ENCODE data around the gene SLC6A19. TPM values are rescaled to one million over a fixed set of nuclear protein-coding genes. Genes with fewer than 3 reads are reported as not detected.

The SLC6A19 gene
- total RNA-seq, 1 donor from 2014 or later, result not detected

DNA sequence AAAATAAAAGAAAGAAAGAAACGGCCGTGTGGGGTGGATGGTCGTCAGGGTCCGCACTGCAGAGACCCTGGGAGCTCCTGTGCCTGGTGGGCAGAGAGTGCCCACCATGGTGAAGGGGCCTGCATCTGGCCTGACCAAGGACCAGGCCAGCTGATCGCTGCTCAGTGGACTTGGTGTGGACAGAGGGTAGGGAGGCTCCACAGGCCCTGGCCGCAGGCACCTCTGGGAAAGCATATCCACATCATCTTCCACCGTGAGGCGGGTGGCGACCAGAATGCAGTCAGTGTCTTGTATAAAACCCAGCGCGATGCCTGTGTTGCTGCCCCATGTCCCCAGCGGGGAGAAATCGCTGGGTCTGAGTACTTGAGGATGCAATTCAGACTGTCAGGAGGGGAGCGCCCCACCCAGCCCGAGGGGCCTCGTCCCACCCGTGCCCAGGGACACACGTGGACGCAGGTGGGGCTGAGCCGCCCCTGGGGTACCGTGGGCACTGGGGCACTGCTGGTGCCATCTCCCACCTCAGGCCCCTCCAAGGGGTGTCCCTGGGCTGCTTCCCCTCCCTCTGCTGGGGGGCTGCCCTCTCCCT lies 27.8 kb upstream of the SLC6A19 start:
- H3K4me1 ChIP-seq, result no peaks in the 10 kb centered on the region
- H3K36me3 ChIP-seq, result no peaks in the 10 kb centered on the region
- no peak overlapping the region for H3K27ac ChIP-seq
- intact Hi-C loops (cut with DNase I), result no loop called here
- no peaks in the 10 kb centered on the region for H3K9me3 ChIP-seq
- TF ChIP-seq POLR2AphosphoS5 (IDR thresholded peaks at IDR 0.05; ENCODE audit: insufficient read depth in 1 of 2, low read depth in 1 of 2) (no peak), POLR2A (IDR thresholded peaks at IDR 0.05) (no peak)
- TF ChIP-seq, protein P1, sequence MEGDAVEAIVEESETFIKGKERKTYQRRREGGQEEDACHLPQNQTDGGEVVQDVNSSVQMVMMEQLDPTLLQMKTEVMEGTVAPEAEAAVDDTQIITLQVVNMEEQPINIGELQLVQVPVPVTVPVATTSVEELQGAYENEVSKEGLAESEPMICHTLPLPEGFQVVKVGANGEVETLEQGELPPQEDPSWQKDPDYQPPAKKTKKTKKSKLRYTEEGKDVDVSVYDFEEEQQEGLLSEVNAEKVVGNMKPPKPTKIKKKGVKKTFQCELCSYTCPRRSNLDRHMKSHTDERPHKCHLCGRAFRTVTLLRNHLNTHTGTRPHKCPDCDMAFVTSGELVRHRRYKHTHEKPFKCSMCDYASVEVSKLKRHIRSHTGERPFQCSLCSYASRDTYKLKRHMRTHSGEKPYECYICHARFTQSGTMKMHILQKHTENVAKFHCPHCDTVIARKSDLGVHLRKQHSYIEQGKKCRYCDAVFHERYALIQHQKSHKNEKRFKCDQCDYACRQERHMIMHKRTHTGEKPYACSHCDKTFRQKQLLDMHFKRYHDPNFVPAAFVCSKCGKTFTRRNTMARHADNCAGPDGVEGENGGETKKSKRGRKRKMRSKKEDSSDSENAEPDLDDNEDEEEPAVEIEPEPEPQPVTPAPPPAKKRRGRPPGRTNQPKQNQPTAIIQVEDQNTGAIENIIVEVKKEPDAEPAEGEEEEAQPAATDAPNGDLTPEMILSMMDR (IDR thresholded peaks at IDR 0.05), result no peak
- no peak for DNase-seq (ENCODE audit: extremely low spot score in 2 of 2)
- H3K4me3 ChIP-seq, result no peak overlapping the region
- H3K27me3 ChIP-seq, result no peaks in the 10 kb centered on the region

DNA sequence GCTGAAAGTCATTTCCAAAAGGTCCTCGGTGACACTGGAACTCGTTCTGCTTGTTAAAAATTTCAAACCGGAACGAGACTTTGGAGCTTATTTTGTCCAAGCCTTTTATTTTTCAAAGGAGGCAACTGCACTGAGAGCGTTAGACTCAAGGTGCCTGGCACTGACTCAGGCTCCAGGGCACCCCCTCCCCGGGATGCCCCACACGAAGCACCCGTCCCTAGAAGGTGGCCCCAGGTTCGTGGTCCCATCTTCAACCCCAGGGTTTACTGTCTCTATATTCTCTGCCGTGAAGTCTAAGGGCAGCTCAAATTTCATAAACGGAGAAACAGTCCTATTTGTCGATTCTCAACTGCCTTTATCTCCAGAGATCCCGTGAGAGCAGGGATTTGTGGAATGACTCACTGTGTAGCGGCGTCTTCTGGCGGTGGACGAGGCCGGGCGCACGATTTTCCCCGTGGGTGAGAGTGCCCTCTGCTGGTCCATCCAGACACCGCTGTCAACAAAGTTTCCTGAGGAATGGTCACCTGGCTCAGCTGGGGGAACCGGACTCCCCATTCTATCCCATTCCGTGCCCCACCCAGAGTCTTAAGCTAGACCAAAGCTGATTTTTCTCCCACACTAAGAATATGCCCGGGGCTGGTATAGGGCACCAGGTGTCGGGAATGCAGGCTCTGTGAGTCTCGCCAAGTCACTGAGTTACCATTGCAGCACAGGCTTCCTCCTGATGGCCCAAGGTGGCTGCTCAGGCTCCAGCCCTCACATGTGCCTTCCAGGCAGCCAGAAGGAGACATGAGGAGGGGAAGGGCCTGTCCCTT lies 27.1 kb upstream of the SLC6A19 start:
- TF ChIP-seq POLR2AphosphoS5 (IDR thresholded peaks at IDR 0.05; ENCODE audit: insufficient read depth in 1 of 2, low read depth in 1 of 2), result peak in 1 of 2 donors; percentile 9
- no peak for TF ChIP-seq POLR2A (IDR thresholded peaks at IDR 0.05)
- TF ChIP-seq, protein P1 (IDR thresholded peaks at IDR 0.05), result peak; percentile 34 to 49 (median 43)
- intact Hi-C loops (cut with DNase I), result no loop called here
- Histone ChIP-seq H3K27ac (no peak overlapping the region), H3K9me3 (no peaks in the 10 kb centered on the region), H3K4me1 (no peaks in the 10 kb centered on the region), H3K4me3 (no peak overlapping the region), H3K36me3 (no peaks in the 10 kb centered on the region), H3K27me3 (no peaks in the 10 kb centered on the region)
- DNase-seq (ENCODE audit: extremely low spot score in 2 of 2), result no peak

DNA sequence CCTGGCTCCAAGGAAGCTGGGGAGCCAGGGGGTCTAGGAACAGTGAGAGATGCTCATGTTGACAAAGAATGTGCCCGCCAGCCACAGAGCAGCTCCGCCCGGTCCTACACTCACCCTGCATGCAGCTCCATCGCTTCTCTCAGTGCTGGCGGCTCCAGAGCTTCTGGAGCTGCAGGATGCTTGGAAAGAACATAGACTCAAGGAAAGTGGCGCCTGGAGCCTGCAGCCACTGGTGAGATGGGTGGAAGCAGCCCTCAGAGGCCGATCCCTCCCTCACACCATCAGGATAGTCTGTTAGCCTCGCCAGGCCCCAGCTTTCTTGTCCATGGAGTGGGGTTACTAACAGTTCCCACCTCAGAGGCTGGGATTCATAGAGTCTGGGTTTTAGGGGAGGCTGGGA lies 26.4 kb upstream of the SLC6A19 start:
- H3K27me3 ChIP-seq, result no peaks in the 10 kb centered on the region
- no peak for TF ChIP-seq POLR2A (IDR thresholded peaks at IDR 0.05)
- TF ChIP-seq POLR2AphosphoS5 (IDR thresholded peaks at IDR 0.05; ENCODE audit: insufficient read depth in 1 of 2, low read depth in 1 of 2), result no peak
- TF ChIP-seq, protein P1 (IDR thresholded peaks at IDR 0.05), result no peak
- no peaks in the 10 kb centered on the region for H3K36me3 ChIP-seq
- H3K4me3 ChIP-seq, result no peak overlapping the region
- no peaks in the 10 kb centered on the region for H3K9me3 ChIP-seq
- DNase-seq (ENCODE audit: extremely low spot score in 2 of 2), result no peak
- intact Hi-C loops (cut with DNase I), result no loop called here
- H3K4me1 ChIP-seq, result no peaks in the 10 kb centered on the region
- H3K27ac ChIP-seq, result no peak overlapping the region

DNA sequence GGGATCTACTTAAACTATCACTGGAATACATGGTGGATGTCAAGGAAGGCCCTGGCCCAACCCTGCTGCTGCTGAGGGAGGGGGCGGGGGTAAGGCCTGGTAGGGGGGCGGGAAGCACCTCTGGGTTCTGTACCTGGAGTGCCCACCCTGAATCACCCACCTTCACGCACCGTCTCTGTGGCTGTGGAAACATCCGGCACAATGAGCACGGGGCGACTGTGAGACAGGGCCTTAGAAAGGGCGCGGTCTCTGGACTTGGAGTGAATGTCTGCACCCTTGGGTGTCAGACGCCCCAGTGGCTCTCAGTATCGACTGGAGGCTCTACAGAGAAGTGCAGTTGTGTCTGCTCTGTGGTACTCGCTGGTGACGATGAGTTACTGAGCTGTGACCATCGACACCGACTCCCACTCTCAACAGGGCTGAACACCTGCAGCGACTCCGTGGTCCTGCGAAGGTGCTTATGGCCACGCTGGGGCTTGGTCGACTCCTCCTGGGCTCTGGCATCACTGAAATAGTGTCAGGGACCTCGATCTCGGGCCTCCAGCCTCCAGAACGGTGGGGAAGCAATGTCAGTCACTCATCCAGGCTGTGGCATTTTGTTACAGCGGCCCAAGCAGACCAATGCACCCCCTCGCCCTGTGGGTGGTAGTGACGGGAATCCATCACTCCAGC lies 25.5 kb upstream of the SLC6A19 start:
- intact Hi-C loops (cut with DNase I), result no loop called here
- no peaks in the 10 kb centered on the region for H3K4me1 ChIP-seq
- H3K27ac ChIP-seq, result no peak overlapping the region
- H3K36me3 ChIP-seq, result no peaks in the 10 kb centered on the region
- no peak for DNase-seq (ENCODE audit: extremely low spot score in 2 of 2)
- TF ChIP-seq POLR2AphosphoS5 (IDR thresholded peaks at IDR 0.05; ENCODE audit: insufficient read depth in 1 of 2, low read depth in 1 of 2) (no peak), POLR2A (IDR thresholded peaks at IDR 0.05) (no peak)
- TF ChIP-seq, protein P1 (IDR thresholded peaks at IDR 0.05), result no peak
- no peaks in the 10 kb centered on the region for H3K27me3 ChIP-seq
- no peak overlapping the region for H3K4me3 ChIP-seq
- H3K9me3 ChIP-seq, result no peaks in the 10 kb centered on the region
